Stimulated activated CD4-positive, alpha-beta T cell treated with anti-CD3 and anti-CD28 coated beads, TNF-alpha, amount 100 ng/mL, for 48 hours (primary cell): ENCODE results near the gene FOLR2.

Experiments used
- DNase-seq, 3 donors: peaks; one replicate each; pipeline ENCODE4 v3.0.0-alpha.2; 2020; ENCODE audit warnings: low read depth in 3 of 3

Gene FOLR2

GRCh38 chr11:72229925-72230763 lies 13.6 kb downstream of the FOLR2 start:
- DNase-seq, result no peak

DNA sequence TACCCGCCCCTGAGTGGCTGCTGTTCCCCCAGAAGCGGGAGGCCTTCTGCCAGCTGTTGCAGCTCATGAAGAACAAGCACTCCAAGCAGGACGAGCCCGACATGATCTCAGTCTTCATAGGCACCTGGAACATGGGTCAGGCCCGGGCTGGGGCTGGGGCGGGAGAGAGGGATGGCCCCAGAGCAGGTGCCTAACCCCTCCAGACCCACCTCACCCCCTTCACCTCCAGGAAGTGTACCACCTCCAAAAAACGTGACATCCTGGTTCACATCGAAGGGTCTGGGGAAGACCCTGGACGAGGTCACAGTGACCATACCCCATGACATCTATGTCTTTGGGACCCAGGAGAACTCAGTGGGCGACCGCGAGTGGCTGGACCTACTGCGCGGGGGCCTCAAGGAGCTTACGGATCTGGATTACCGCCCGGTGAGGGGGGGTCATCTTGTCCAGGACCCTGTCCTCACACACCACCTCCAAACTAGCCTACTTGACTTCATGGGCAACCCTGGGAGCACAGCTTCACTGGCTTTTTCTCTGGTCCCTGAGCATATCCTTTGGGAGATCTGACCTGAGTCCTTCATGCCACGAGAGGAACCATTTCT lies 14.3 kb downstream of the FOLR2 start:
- DNase-seq, result no peak

DNA sequence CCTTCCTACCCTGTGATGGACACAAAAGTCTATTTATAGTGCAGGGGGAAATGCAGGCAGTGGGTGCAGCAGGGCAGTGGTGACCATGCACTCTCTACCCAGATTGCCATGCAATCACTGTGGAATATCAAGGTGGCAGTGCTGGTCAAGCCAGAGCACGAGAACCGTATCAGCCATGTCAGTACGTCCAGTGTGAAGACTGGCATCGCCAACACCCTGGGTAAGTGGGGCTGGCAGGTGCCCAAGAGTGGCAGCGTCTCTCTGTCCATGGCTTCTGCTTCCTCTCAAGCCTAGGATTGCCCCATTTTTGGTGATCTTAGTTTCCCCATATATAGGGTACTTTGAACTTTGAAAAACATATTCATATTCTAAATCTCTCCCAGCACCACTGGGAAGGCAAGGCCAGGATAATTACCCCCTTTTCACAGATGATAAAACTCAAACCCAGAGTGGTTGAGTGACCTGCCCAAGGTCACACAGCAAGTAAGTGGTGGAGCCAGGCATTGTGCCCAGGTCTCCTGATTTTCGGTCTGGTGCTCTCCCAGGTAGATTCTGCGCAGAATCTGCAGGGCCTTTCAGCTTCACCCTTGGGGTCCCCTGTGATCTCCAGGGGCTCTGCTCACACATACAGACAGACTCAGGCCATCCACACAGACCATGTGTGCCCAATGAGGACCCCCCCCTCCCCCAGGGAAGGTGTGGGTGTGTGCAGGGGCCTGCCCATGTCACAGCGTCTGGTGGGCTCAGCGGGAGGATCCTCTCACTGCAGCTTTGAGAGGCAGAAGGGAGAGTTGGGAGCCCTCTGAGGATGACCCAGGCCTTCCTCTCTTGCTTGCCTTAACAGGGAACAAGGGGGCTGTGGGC lies 15.0 kb downstream of the FOLR2 start:
- DNase-seq, result no peak

- no peak for DNase-seq
Measured at GRCh38 chr11:72232260-72233055, 15.9 kb downstream of the FOLR2 start.

- DNase-seq, result no peak
Measured at GRCh38 chr11:72233056-72233772, 16.6 kb downstream of the FOLR2 start.

DNA sequence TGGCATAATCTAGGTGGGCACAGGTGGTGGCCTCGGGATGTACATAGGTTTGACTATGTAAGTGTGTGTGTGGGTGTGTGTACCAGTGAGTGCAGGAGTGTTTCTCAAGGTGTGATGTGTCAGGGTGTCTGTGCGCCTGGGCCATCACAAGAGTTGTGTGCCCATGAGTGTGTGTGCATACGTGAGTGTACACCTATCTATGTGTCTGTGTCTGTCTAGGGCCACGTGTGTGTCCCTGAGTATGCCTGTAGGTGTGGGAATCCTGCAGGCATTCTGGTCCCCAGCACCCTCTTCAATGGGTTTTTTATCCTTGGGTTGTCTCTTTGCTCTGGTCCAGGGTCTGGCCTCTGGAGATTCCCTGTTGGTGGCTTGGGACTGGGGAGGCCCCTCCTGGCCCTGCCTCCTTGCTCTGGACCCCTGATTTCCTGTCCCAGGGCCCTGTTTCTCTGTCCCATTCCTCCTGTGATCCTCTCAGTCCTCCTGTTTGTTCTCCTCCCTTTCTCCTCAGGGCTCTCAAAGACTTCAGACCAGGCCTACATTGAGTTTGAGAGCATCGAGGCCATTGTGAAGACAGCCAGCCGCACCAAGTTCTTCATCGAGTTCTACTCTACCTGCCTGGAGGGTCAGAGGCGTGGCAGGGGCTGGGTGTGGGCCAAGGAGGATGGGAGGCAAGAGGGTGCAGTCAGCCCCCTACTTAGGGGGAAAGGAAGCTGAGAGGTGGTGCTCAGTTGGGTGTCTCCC lies 17.3 kb downstream of the FOLR2 start:
- DNase-seq, result no peak

GRCh38 chr11:72234514-72234830 lies 17.9 kb downstream of the FOLR2 start:
- DNase-seq, result no peak

- DNase-seq, result no peak
Measured at GRCh38 chr11:72234920-72235319, 18.3 kb downstream of the FOLR2 start.

- DNase-seq, result no peak
Measured at GRCh38 chr11:72235351-72236057, 18.9 kb downstream of the FOLR2 start.

GRCh38 chr11:72236083-72236697 lies 19.6 kb downstream of the FOLR2 start:
- no peak for DNase-seq

GRCh38 chr11:72236774-72237111 lies 20.1 kb downstream of the FOLR2 start:
- no peak for DNase-seq

DNA sequence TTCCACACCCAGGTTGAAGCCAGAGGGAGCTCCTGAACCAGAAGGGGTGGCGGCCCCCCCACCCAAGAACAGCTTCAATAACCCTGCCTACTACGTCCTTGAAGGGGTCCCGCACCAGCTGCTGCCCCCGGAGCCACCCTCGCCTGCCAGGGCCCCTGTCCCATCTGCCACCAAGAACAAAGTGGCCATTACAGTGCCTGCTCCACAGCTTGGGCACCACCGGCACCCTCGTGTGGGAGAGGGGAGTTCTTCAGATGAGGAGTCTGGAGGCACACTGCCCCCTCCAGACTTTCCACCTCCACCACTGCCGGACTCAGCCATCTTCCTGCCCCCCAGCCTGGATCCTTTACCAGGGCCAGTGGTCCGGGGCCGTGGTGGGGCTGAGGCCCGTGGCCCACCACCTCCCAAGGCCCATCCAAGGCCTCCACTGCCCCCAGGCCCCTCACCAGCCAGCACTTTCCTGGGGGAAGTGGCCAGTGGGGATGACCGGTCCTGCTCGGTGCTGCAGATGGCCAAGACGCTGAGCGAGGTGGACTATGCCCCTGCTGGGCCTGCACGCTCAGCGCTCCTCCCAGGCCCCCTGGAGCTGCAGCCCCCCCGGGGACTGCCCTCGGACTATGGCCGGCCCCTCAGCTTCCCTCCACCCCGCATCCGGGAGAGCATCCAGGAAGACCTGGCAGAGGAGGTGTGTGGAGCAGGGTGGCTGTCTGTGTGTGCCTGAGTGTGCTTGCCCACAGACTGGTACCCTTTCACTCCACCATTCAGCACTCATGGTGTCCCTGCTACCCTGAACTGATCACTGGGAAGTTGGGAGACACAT lies 20.7 kb downstream of the FOLR2 start:
- DNase-seq, result no peak

GRCh38 chr11:72238040-72238450 lies 21.5 kb downstream of the FOLR2 start:
- DNase-seq, result peak in 1 of 3 donors; percentile 46

DNA sequence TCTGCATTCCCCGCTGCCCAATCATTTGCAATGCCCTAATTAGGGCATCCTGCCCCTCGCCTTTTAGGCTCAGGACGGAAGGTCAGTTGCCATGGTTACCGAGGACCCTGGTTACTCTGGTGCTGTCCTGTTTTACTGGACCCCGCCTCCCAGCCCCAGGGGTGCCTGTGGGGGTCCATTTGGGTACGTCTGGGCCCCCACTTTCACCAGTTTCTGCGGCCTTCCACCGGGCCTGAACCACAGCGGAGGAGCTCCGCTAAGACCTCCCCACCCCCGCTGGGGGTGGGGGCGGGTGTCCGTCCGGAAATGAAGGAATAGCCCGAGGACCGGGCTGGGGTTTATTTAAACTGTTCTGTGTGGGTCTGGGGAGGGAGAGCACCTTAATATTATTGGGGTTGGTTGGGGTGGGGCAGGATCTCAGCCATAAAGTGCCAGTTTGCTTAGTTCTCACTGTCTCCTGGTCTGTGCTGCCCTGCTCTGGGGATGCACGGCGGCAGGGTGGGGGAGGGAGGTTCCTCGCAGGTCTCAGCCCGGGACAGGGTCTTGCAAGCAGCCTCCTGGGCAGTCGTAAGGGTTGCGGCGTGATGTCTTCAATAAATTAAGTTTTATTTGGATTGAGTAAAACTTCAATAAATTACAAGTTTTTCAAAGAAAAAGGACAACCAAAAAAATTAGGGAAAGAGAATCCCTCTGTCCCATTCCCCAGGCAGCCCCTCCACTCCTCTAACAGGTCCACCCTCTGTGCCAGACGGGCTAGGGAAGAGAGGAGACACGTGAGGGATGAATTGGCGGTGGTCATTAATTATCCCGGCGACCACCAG lies 22.1 kb downstream of the FOLR2 start:
- DNase-seq, result no peak

GRCh38 chr11:72239313-72239848 lies 22.8 kb downstream of the FOLR2 start:
- no peak for DNase-seq

- DNase-seq, result no peak
Measured at GRCh38 chr11:72239849-72240460, 23.4 kb downstream of the FOLR2 start.
